Measurements from ENCODE around the gene GPR158.

- TF ChIP-seq CTCF (IDR thresholded peaks at IDR 0.05; ENCODE audit: borderline replicate concordance, extremely low read depth, low read length, poor library complexity, severe bottlenecking) (no peak), EZH2 (IDR thresholded peaks at IDR 0.05; ENCODE audit: borderline replicate concordance, low read depth, low read length, severe bottlenecking) (no peak)
Observed at GRCh38 chr10:25573316-25573715, 398.5 kb downstream of the GPR158 start.
